Right cardiac atrium (tissue), 5 donors: ENCODE results near the gene OR9Q2. TPM values are rescaled to one million over a fixed set of nuclear protein-coding genes. Genes with fewer than 3 reads are reported as not detected.

Experiments used
- ATAC-seq, 2 donors: fragments of 200-7000 bp; cut with Tn5 transposase; one replicate each; pipeline versions ENCODE4 v1.8.0 to v1.9.1; 2020; ENCODE audit warnings: moderate library complexity in 2 of 2, mild to moderate bottlenecking in 1 of 2
- DNase-seq, 3 donors: peaks; one replicate each; pipeline ENCODE4 v3.0.0-alpha.2; 2020
- H3K27ac ChIP-seq: one replicate; pipeline ENCODE4 v1.5.1; 2013; ENCODE audit warnings: mild to moderate bottlenecking, low read length, control low read depth, moderate library complexity
- H3K27me3 ChIP-seq: one replicate; pipeline ENCODE4 v1.6.1; 2013; ENCODE audit not compliant: control insufficient read depth, insufficient read depth
- H3K4me1 ChIP-seq: one replicate; pipeline ENCODE4 v1.6.1; 2013; ENCODE audit warnings: low read length; ENCODE audit not compliant: control insufficient read depth, insufficient read depth
- H3K4me3 ChIP-seq: one replicate; pipeline ENCODE4 v1.5.1; 2013; ENCODE audit warnings: low read length, control low read depth
- H3K9me3 ChIP-seq: one replicate; pipeline ENCODE4 v1.6.1; 2013; ENCODE audit warnings: low read length; ENCODE audit not compliant: control insufficient read depth
- WGBS: extraction: QIAGEN DNeasy Blood & Tissue Kit; methylation state at CpG from one replicate; pipeline ENCODE4 v1.1.7; 2013; 5-methylcytosine and 5-hydroxymethylcytosine counted together
- intact Hi-C, 4 donors: fragments of 100-400 bp; cut with DNase I; formaldehyde crosslinking; loops; one replicate each; pipeline versions ENCODE4 v1.11.0 to v1.14.0; 2022 to 2023
- long read RNA-seq, 4 donors: library from polyadenylated mRNA; unstranded; transcript quantifications; one replicate each; pipeline ENCODE4 v2.0.0, GENCODE V29; 2020 to 2021
- polyA plus RNA-seq: library from polyadenylated mRNA; stranded (reverse); fragments of 200-250 nt; gene quantifications from one replicate; pipeline ENCODE4 v1.2.3, GENCODE V29; 2013
- total RNA-seq, 4 donors: library from RNA; stranded (reverse); fragmentation: NEBNext Ultra II Directional; extraction: Animal tissue kit (Norgen Biotek cat#: 25700); gene quantifications; one replicate each; pipeline ENCODE4 v1.2.1, GENCODE V29; 2021
- donor health status: healthy with polysubstance abuse.
- donor health status: DM: no; HTN: yes; CAD: no.
- donor health status: DM: no; HTN: no; CAD: no.
- donor health status: DM: no; HTN: yes; CAD: no; lungs with severe emphysema.
- donor health status: DM: yes; HTN: yes; CAD: no.

The OR9Q2 gene
- not detected for total RNA-seq
- not detected for polyA plus RNA-seq
- long read RNA-seq, donor 1, result 0 reads
- long read RNA-seq, donor 2, result 0 reads
- long read RNA-seq, donor 3, result 0 reads
- long read RNA-seq, donor 4, result 0 reads

GRCh38 chr11:58188770-58189169, at the start of gene OR9Q2:
Gene OR9Q2, plus strand, starts transcription at chr11:58189070. Its CDS starts 1,421 bp downstream, at chr11:58190491.
- DNase-seq, result no peak
- Histone ChIP-seq H3K4me1 (no peaks in the 10 kb centered on the region), H3K27ac (no peak within 1 kb of the TSS), H3K4me3 (no peak within 1 kb of the TSS), H3K27me3 (no peaks in the 10 kb centered on the region), H3K9me3 (no peaks in the 10 kb centered on the region)
- ATAC-seq, result no peak
- intact Hi-C loops, result no loop called here
- WGBS, result 91% methylated on average over 2 of the region's 2 CpGs

- DNase-seq (no peak), ATAC-seq (no peak)
- no peaks in the 10 kb centered on the region for H3K4me1 ChIP-seq
- no peaks in the 10 kb centered on the region for H3K9me3 ChIP-seq
- intact Hi-C loops, result no loop called here
- no peak overlapping the region for H3K27ac ChIP-seq
- WGBS, result 66% methylated on average over 1 of the region's 1 CpG
- H3K27me3 ChIP-seq, result no peaks in the 10 kb centered on the region
- H3K4me3 ChIP-seq, result no peak overlapping the region
Measured at GRCh38 chr11:58142761-58143160, 46.1 kb upstream of the OR9Q2 start.

- intact Hi-C loops, result no loop called here
- DNase-seq (no peak), ATAC-seq (no peak)
- 70% methylated on average over 3 of the region's 3 CpGs for WGBS
- H3K4me3 ChIP-seq, result no peak overlapping the region
- H3K9me3 ChIP-seq, result no peaks in the 10 kb centered on the region
- no peak overlapping the region for H3K27ac ChIP-seq
- H3K27me3 ChIP-seq, result no peaks in the 10 kb centered on the region
- H3K4me1 ChIP-seq, result no peaks in the 10 kb centered on the region
Measured at GRCh38 chr11:58152781-58153180, 36.1 kb upstream of the OR9Q2 start.

GRCh38 chr11:58164389-58164788, 24.5 kb upstream of the OR9Q2 start:
- Histone ChIP-seq H3K4me3 (no peak overlapping the region), H3K27me3 (no peaks in the 10 kb centered on the region), H3K9me3 (no peaks in the 10 kb centered on the region), H3K4me1 (no peaks in the 10 kb centered on the region), H3K27ac (no peak overlapping the region)
- DNase-seq (no peak), ATAC-seq (no peak)
- WGBS, result 82% methylated on average over 4 of the region's 4 CpGs
- intact Hi-C loops, result no loop called here

- Histone ChIP-seq H3K9me3 (no peaks in the 10 kb centered on the region), H3K27ac (no peak overlapping the region), H3K27me3 (no peaks in the 10 kb centered on the region), H3K4me3 (no peak overlapping the region), H3K4me1 (no peaks in the 10 kb centered on the region)
- DNase-seq, result no peak
- intact Hi-C loops, result no loop called here
- WGBS, result 63% methylated on average over 1 of the region's 1 CpG
- ATAC-seq, result no peak
Measured at GRCh38 chr11:58164990-58165389, 23.9 kb upstream of the OR9Q2 start.

- Histone ChIP-seq H3K27me3 (no peaks in the 10 kb centered on the region), H3K4me1 (no peaks in the 10 kb centered on the region), H3K9me3 (no peaks in the 10 kb centered on the region), H3K4me3 (no peak overlapping the region), H3K27ac (no peak overlapping the region)
- WGBS, result 76% methylated on average over 7 of the region's 7 CpGs
- intact Hi-C loops, result no loop called here
- no peak for ATAC-seq
- no peak for DNase-seq
Measured at GRCh38 chr11:58165504-58166106, 23.3 kb upstream of the OR9Q2 start.

GRCh38 chr11:58177409-58178054, 11.3 kb upstream of the OR9Q2 start:
- DNase-seq (no peak), ATAC-seq (no peak)
- Histone ChIP-seq H3K27ac (no peak overlapping the region), H3K9me3 (no peaks in the 10 kb centered on the region), H3K4me1 (no peaks in the 10 kb centered on the region), H3K4me3 (no peak overlapping the region), H3K27me3 (no peaks in the 10 kb centered on the region)
- intact Hi-C loops, result no loop called here
- WGBS, result 81% methylated on average over 5 of the region's 5 CpGs

GRCh38 chr11:58178444-58178843, 10.4 kb upstream of the OR9Q2 start:
- intact Hi-C loops, result no loop called here
- H3K27me3 ChIP-seq, result no peaks in the 10 kb centered on the region

GRCh38 chr11:58179648-58180047, 9.2 kb upstream of the OR9Q2 start:
- WGBS, result 72% methylated on average over 7 of the region's 7 CpGs
- ATAC-seq (no peak), DNase-seq (peak in 1 of 3 donors; percentile 41)
- intact Hi-C loops, result no loop called here
- H3K9me3 ChIP-seq, result no peaks in the 10 kb centered on the region
- no peaks in the 10 kb centered on the region for H3K4me1 ChIP-seq
- no peak overlapping the region for H3K27ac ChIP-seq
- no peaks in the 10 kb centered on the region for H3K27me3 ChIP-seq
- no peak overlapping the region for H3K4me3 ChIP-seq

More at GRCh38 chr11:58178444-58178843, 10.4 kb upstream of the OR9Q2 start:
- Histone ChIP-seq H3K4me1 (no peaks in the 10 kb centered on the region), H3K4me3 (no peak overlapping the region), H3K27ac (no peak overlapping the region), H3K9me3 (no peaks in the 10 kb centered on the region)
- ATAC-seq (no peak), DNase-seq (no peak)
- WGBS, result 85% methylated on average over 6 of the region's 6 CpGs

- H3K9me3 ChIP-seq, result no peaks in the 10 kb centered on the region
- H3K4me1 ChIP-seq, result no peaks in the 10 kb centered on the region
- ATAC-seq (no peak), DNase-seq (no peak)
- no peak overlapping the region for H3K4me3 ChIP-seq
- H3K27me3 ChIP-seq, result no peaks in the 10 kb centered on the region
- intact Hi-C loops, result no loop called here
- 69% methylated on average over 4 of the region's 4 CpGs for WGBS
- H3K27ac ChIP-seq, result no peak overlapping the region
Measured at GRCh38 chr11:58186938-58187337, 1.9 kb upstream of the OR9Q2 start.

- Histone ChIP-seq H3K4me1 (no peaks in the 10 kb centered on the region), H3K4me3 (no peak overlapping the region), H3K27me3 (no peaks in the 10 kb centered on the region), H3K9me3 (no peaks in the 10 kb centered on the region), H3K27ac (no peak overlapping the region)
- DNase-seq (no peak), ATAC-seq (no peak)
- 83% methylated on average over 3 of the region's 3 CpGs for WGBS
- intact Hi-C loops, result no loop called here
Measured at GRCh38 chr11:58192229-58192628, 3.4 kb downstream of the OR9Q2 start.
